A673 (cell line): ENCODE data around the gene PLA2G10. TPM values are rescaled to one million over a fixed set of nuclear protein-coding genes. Genes with fewer than 3 reads are reported as not detected.
A peak's percentile ranks its signal among the peaks of the same experiment; 100 is the strongest.
"Not testable (repeated sequence)": the region's sequence is repeated elsewhere in the genome, so short reads cannot be mapped to it uniquely, and the experiment has no call there.

Experiments used
- BruUV-seq: library from RNA; stranded (reverse); fragments of 400-500 nt; replicated peaks from 2 replicates; lab custom pipeline; 2021; lab: Mats Ljungman, UMichigan
- CTCF ChIA-PET: fragments of 300-600 bp; sonication (Branson Sonifier 250); formaldehyde crosslinking; loops from one replicate; lab custom pipeline; 2022; ENCODE audit warnings: antibody characterized with exemption; lab: Charles Lee
- POLR2A ChIA-PET: fragments of 300-600 bp; sonication (Branson Sonifier 250); formaldehyde crosslinking; loops from one replicate; lab custom pipeline; 2022; ENCODE audit warnings: antibody characterized with exemption; ENCODE audit not compliant: low non-redundant PET; lab: Charles Lee
- DNase-seq: peaks from one replicate; pipeline ENCODE4 v3.0.0-alpha.2; 2015; ENCODE audit warnings: low spot score
- H3K27ac ChIP-seq: fragments of 200-600 bp; sonication (generic); 2 replicates; pipeline ENCODE4 v1.5.1; 2016; ENCODE audit warnings: mixed run types, low read depth, mild to moderate bottlenecking, mixed read lengths, antibody characterized with exemption, low read length; ENCODE audit not compliant: poor library complexity, severe bottlenecking
- H3K27me3 ChIP-seq: fragments of 200-600 bp; sonication (generic); replicated peaks from 2 replicates; pipeline ENCODE4 v1.6.1; 2017; ENCODE audit warnings: mixed run types, low read depth, mild to moderate bottlenecking, mixed read lengths, antibody characterized with exemption, low read length; ENCODE audit not compliant: insufficient read depth, poor library complexity
- H3K36me3 ChIP-seq: fragments of 200-600 bp; sonication (generic); 2 replicates; pipeline ENCODE4 v1.6.1; 2016; ENCODE audit warnings: mixed run types, mild to moderate bottlenecking, mixed read lengths, antibody characterized with exemption, low read length; ENCODE audit not compliant: insufficient read depth, poor library complexity, severe bottlenecking
- H3K4me1 ChIP-seq: fragments of 200-600 bp; sonication (generic); 2 replicates; pipeline ENCODE4 v1.6.1; 2017; ENCODE audit warnings: mixed run types, mild to moderate bottlenecking, mixed read lengths, antibody characterized with exemption, low read length; ENCODE audit not compliant: insufficient read depth, poor library complexity, severe bottlenecking
- H3K4me3 ChIP-seq: fragments of 200-600 bp; sonication (generic); 2 replicates; pipeline ENCODE4 v1.5.1; 2016; ENCODE audit warnings: low read depth, mixed run types, mild to moderate bottlenecking, mixed read lengths, low read length; ENCODE audit not compliant: poor library complexity, severe bottlenecking
- H3K9me3 ChIP-seq: fragments of 200-600 bp; sonication (generic); 2 replicates; pipeline ENCODE4 v1.6.1; 2016; ENCODE audit warnings: mixed run types, low read depth, mild to moderate bottlenecking, mixed read lengths, antibody characterized with exemption, low read length; ENCODE audit not compliant: poor library complexity, severe bottlenecking
- EZH2 ChIP-seq: fragments of 200-600 bp; sonication (generic); IDR thresholded peaks from 2 replicates; pipeline ENCODE4 v1.6.1; 2017; ENCODE audit warnings: borderline replicate concordance, low read depth, mild to moderate bottlenecking, mixed read lengths, antibody characterized with exemption, low read length; ENCODE audit not compliant: poor library complexity, severe bottlenecking
- intact Hi-C: fragments of 100-400 bp; cut with micrococcal nuclease; formaldehyde crosslinking; loops from one replicate; pipeline ENCODE4 v1.10.0; 2022; ENCODE audit not compliant: unreplicated experiment
- total RNA-seq: library from RNA; stranded (reverse); gene quantifications from 2 replicates; pipeline ENCODE4 v1.2.3, GENCODE V29; 2021
- TF ChIP-seq, protein P1 (sequence below): fragments of 300-800, 200-600 bp; sonication (generic); conservative IDR thresholded peaks from 2 replicates; pipeline ENCODE4 v1.5.1; 2017; ENCODE audit warnings: low read depth, mild to moderate bottlenecking, antibody characterized with exemption, low read length, moderate library complexity, mixed read lengths

Gene PLA2G10
- total RNA-seq, 1 experiment from 2014 or later = not detected

DNA sequence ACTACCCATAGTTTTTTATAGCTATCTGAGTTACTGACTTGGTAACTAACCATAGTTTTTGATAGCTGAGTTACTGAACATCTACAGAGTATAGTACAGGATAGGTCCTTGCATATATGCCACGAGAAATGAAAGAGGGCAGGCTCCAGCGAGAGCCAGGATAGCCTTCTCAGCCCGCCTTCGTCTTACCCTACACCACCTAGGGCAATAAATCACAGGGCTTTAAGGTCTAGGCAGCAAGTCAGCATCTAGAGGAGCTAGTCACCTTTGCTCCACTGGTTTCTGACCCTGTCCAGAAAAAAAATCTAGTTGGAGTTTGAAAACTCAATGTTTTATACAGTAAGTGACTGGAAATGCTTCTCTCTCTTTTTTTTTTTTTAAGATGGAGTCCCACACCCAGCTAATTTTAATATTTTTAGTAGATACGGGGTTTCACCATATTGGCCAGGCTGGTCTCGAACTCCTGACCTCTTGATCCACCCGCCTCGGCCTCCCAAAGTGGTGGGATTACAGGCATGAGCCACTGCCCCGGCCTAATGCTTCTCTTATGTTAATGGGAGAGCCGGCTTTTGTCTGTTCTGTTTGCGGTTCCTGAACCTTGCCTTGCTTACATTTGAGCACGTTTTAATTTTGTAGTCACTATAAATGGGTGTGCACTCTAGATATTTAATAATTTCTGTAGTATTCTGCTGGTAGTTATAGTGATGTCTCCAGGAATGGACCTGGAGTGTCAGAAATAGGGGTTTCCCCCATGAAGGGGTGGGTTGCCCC lies 58.5 kb downstream of the PLA2G10 start:
- POLR2A ChIA-PET = no interaction called here

DNA sequence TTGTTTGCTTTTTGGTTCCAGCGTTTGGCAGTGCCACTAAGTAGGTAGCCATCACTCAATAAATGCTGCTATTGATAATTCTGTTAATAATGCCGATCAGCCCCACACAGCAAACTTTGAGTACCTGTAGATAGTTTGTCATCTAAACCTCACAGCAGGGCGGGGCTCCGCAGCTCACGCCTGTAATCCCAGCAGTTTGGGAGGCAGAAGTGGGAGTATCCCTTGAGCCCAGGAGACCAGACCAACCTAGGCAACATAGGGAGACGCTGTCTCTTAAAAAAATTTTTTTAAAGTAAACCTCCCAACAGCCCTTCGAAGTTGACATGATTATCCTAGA lies 59.8 kb downstream of the PLA2G10 start:
- DNase-seq = no peak
- Histone ChIP-seq H3K27me3 (no peaks in the 10 kb centered on the region), H3K27ac (peak overlapping the region; percentile 31), H3K4me1 (peaks cover 17% of the 10 kb centered on the region), H3K9me3 (no peaks in the 10 kb centered on the region), H3K36me3 (peaks cover 13% of the 10 kb centered on the region), H3K4me3 (peak overlapping the region; percentile 93)
- BruUV-seq = no TSS peak
- intact Hi-C loops = no loop called here
- POLR2A ChIA-PET = interaction anchor here (0.6 kb wide), 2 partner anchors 24 to 48 kb away, joined by 3 read pairs; no protein-coding TSS in a partner anchor
- CTCF ChIA-PET = no interaction called here
- TF ChIP-seq, protein P1, sequence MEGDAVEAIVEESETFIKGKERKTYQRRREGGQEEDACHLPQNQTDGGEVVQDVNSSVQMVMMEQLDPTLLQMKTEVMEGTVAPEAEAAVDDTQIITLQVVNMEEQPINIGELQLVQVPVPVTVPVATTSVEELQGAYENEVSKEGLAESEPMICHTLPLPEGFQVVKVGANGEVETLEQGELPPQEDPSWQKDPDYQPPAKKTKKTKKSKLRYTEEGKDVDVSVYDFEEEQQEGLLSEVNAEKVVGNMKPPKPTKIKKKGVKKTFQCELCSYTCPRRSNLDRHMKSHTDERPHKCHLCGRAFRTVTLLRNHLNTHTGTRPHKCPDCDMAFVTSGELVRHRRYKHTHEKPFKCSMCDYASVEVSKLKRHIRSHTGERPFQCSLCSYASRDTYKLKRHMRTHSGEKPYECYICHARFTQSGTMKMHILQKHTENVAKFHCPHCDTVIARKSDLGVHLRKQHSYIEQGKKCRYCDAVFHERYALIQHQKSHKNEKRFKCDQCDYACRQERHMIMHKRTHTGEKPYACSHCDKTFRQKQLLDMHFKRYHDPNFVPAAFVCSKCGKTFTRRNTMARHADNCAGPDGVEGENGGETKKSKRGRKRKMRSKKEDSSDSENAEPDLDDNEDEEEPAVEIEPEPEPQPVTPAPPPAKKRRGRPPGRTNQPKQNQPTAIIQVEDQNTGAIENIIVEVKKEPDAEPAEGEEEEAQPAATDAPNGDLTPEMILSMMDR = no peak
- TF ChIP-seq EZH2 = no peak

More for the DNA sequence above, 58.5 kb downstream of the PLA2G10 start:
- CTCF ChIA-PET = no interaction called here
- DNase-seq = no peak
- intact Hi-C loops = no loop called here
- Histone ChIP-seq H3K4me1 (peaks cover 15% of the 10 kb centered on the region), H3K4me3 (no peak overlapping the region), H3K27ac (no peak overlapping the region), H3K36me3 (peaks cover 13% of the 10 kb centered on the region), H3K27me3 (no peaks in the 10 kb centered on the region), H3K9me3 (no peaks in the 10 kb centered on the region)
- TF ChIP-seq, protein P1 = no peak
- TF ChIP-seq EZH2 = no peak
- no TSS peak for BruUV-seq

DNA sequence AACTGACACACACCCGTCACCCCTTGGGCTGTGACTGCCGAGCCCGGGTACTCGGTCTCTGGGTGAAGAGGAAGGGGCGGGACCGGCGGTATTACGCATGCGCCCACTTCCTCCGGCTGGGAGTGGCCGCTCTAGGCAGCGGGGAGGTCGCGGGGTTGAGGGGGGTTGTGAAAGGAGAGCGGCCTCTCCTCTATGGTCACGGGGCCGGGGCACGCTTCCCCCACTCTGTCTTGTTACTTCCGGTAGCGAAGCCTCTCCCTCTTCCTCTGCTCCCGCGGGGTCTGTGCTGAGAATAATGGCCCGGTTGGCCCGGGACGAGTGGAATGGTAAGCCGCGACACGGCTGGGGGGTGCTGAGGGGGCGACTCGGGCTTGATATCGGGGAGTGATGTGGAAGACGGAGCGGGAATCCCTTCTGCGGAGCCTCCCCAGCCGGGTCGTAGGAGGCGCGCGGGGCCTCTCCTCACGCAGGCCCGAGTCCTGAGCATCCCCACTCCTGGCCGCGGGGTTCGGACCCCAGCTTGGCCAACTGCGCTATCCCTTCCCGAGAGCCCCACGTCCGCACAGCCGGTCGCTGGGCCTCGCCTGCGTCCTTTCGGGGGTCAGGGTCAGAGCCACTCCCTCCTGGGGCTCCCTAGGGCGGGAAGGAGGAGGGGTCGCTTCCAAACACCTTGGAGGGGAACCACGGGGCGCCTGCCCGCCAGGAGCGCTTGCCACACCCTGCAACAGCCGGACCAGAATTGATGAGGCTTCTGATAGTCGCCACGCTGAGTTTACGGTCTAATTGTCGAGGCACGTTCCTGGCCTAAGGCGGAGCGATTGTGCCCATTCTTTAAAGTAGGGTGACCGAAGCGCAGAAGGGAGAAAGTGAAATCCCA lies 61.2 kb downstream of the PLA2G10 start, which contains the start of gene BFAR:
Gene BFAR (plus strand): TSS at position 259 of the 877 bp plus-strand sequence. CDS start 11,396 bp downstream, outside the sequence.
- intact Hi-C loops = no loop called here
- TSS peak; percentile 42 for BruUV-seq
- TF ChIP-seq, protein P1 = no peak
- TF ChIP-seq EZH2 = no peak
- Histone ChIP-seq H3K9me3 (no peaks in the 10 kb centered on the region), H3K27ac (peak within 1 kb of the TSS; percentile 78), H3K36me3 (peaks cover 5% of the 10 kb centered on the region), H3K4me3 (peak within 1 kb of the TSS; percentile 93), H3K4me1 (peaks cover 26% of the 10 kb centered on the region), H3K27me3 (no peaks in the 10 kb centered on the region)
- peak; percentile 98 for DNase-seq
- CTCF ChIA-PET = no interaction called here
- POLR2A ChIA-PET = no interaction called here

DNA sequence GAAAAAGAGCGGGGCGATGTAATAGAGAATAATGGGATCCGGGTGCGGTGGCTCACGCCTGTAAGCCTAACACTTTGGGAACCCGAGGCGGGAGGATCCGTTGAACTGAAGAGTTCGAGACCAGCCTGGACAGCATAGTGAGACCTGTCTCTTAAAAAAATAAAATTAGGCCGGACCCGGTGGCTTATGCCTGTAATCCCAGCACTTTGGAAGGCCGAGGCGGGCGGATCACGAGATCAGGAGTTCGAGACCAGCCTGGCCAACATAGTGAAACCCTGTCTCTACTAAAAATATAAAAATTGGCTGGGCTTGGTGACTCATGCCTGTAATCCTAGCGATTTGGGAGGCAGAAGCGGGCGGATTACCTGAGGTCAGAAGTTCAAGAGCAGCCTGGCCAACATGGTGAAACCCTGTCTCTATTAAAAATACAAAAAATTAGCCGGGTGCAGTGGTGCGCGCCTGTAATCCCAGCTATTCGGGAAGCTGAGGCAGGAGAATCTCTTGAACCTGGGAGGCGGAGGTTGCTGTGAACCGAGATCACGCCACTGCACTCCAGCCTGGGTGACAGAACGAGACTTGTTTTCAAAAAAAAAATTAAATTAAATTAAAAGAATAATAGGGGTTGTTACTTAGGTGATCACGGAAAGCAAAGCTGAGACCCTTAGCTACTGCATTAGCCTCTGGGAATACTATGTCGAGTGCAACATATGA lies 63.3 kb downstream of the PLA2G10 start:
- CTCF ChIA-PET, BruUV-seq: not testable (repeated sequence)

More for the DNA sequence above, 63.3 kb downstream of the PLA2G10 start:
- intact Hi-C loops, H3K9me3 ChIP-seq, H3K27me3 ChIP-seq, DNase-seq, POLR2A ChIA-PET, H3K4me3 ChIP-seq: not testable (repeated sequence)
- H3K36me3 ChIP-seq = peaks cover 24% of the 10 kb centered on the region
- H3K4me1 ChIP-seq = peaks cover 26% of the 10 kb centered on the region
- H3K27ac ChIP-seq = peak overlapping the region; percentile 91
